ENCODE measurements around the gene LRRC46. TPM values are rescaled to one million over a fixed set of nuclear protein-coding genes. Genes with fewer than 3 reads are reported as not detected.

The LRRC46 gene
- total and polyA plus RNA-seq, 8 donors = 0.44 to 16.5 (median 7.8) TPM

- no peak for ATAC-seq
- Histone ChIP-seq H3K4me1 (no peaks in the 10 kb centered on the region), H3K27ac (no peak overlapping the region), H3K4me3 (no peak overlapping the region), H3K9me3 (no peaks in the 10 kb centered on the region), H3K27me3 (peaks cover 0 to 10% of the 10 kb centered on the region in 2 donors), H3K36me3 (no peaks in the 10 kb centered on the region)
- intact Hi-C loops (cut with DNase I) = no loop called here
- no peak for DNase-seq
- no peak for TF ChIP-seq CTCF (IDR thresholded peaks at IDR 0.05)
Measured at GRCh38 chr17:47801176-47801765, 30.2 kb upstream of the LRRC46 start.

- peaks cover 0 to 4% of the 10 kb centered on the region in 2 donors for H3K36me3 ChIP-seq
- ATAC-seq (no peak), DNase-seq (no peak)
- no peaks in the 10 kb centered on the region for H3K9me3 ChIP-seq
- intact Hi-C loops (cut with DNase I) = no loop called here
- peaks cover 0 to 10% of the 10 kb centered on the region in 2 donors for H3K27me3 ChIP-seq
- H3K4me1 ChIP-seq = no peaks in the 10 kb centered on the region
- no peak overlapping the region for H3K27ac ChIP-seq
- H3K4me3 ChIP-seq = no peak overlapping the region
- no peak for TF ChIP-seq CTCF (IDR thresholded peaks at IDR 0.05)
Measured at GRCh38 chr17:47801906-47802305, 29.6 kb upstream of the LRRC46 start.

GRCh38 chr17:47802341-47803022 is 29.0 kb upstream of the LRRC46 start:
- intact Hi-C loops (cut with DNase I) = no loop called here
- DNase-seq = no peak
- TF ChIP-seq CTCF (IDR thresholded peaks at IDR 0.05) = peak; percentile 26 to 36
- Histone ChIP-seq H3K27ac (no peak overlapping the region), H3K4me1 (no peaks in the 10 kb centered on the region), H3K9me3 (no peaks in the 10 kb centered on the region), H3K27me3 (peaks cover 0 to 4% of the 10 kb centered on the region in 2 donors), H3K36me3 (peaks cover 0 to 10% of the 10 kb centered on the region in 2 donors), H3K4me3 (no peak overlapping the region)
- ATAC-seq = peak; percentile 80

DNA sequence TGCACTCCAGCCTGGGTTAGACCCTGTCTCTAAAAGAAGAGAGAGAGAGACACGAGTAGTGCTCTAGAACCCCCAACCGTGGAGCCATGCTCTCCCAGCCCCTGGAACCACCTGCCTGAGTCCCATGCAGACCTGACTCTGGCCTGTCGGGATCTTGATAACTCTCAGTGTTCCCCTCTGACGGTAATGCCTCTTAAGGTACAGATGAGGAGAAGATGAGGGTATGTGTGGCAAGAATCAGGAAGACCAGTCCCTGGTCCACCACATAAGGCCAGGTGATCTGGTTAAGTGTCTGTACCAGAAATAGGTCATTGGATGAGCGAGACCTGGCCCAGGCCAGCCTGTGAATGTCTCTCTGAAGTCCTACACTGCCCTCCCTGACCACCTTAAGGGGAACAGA is 28.3 kb upstream of the LRRC46 start:
- TF ChIP-seq CTCF (IDR thresholded peaks at IDR 0.05) = no peak
- ATAC-seq (no peak), DNase-seq (no peak)
- Histone ChIP-seq H3K27ac (no peak overlapping the region), H3K27me3 (no peaks in the 10 kb centered on the region), H3K4me3 (no peak overlapping the region), H3K4me1 (no peaks in the 10 kb centered on the region), H3K9me3 (no peaks in the 10 kb centered on the region), H3K36me3 (peaks cover 0 to 17% of the 10 kb centered on the region in 2 donors)
- intact Hi-C loops (cut with DNase I) = no loop called here

GRCh38 chr17:47803751-47804150 is 27.7 kb upstream of the LRRC46 start:
- H3K27ac ChIP-seq = no peak overlapping the region
- H3K4me3 ChIP-seq = no peak overlapping the region
- TF ChIP-seq CTCF (IDR thresholded peaks at IDR 0.05) = no peak
- intact Hi-C loops (cut with DNase I) = no loop called here
- H3K9me3 ChIP-seq = no peaks in the 10 kb centered on the region
- DNase-seq (no peak), ATAC-seq (no peak)
- H3K4me1 ChIP-seq = no peaks in the 10 kb centered on the region
- H3K27me3 ChIP-seq = no peaks in the 10 kb centered on the region
- H3K36me3 ChIP-seq = peaks cover 0 to 23% of the 10 kb centered on the region in 2 donors

All from left lung (tissue), 10 donors.